ENCODE measurements around the gene PRKAR1B.

DNA sequence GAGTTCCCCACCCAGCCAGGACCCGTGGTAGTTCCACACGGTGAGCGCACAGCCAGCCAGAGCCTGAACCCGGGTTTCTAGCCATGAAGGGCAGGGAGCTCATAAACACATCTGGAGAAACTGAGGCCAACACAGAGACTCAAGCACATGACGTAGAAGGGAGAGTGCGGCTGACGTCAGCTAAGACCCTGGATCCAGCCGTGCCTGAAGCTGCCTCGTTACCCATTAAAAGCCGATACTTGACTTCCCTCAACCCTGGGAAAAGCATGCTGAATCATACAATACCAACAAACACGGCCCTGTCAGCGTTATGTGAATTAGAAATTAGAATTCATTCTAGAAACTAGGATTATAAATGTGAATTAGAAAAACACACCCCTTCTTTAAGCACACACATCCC is 142.3 kb downstream of the PRKAR1B start:
- TF ChIP-seq YY1 (IDR thresholded peaks at IDR 0.05; ENCODE audit: insufficient read depth, insufficient read length), result no peak
- no peak for TF ChIP-seq SUZ12 (IDR thresholded peaks at IDR 0.05; ENCODE audit: extremely low read depth, insufficient read depth, insufficient read length)
- TF ChIP-seq ZNF274 (IDR thresholded peaks at IDR 0.05; ENCODE audit: low read depth, low read length), result no peak

Data from NT2/D1 (cell line).